ENCODE results near the gene ADGRG6. TPM values are rescaled to one million over a fixed set of nuclear protein-coding genes. Genes with fewer than 3 reads are reported as not detected.

Gene ADGRG6
- total and polyA plus RNA-seq, 2 of the 8 experiments (the other 6 are each of a cell fraction or from before 2014, with no cell fraction given) = 1.1 to 6.2 TPM

DNA sequence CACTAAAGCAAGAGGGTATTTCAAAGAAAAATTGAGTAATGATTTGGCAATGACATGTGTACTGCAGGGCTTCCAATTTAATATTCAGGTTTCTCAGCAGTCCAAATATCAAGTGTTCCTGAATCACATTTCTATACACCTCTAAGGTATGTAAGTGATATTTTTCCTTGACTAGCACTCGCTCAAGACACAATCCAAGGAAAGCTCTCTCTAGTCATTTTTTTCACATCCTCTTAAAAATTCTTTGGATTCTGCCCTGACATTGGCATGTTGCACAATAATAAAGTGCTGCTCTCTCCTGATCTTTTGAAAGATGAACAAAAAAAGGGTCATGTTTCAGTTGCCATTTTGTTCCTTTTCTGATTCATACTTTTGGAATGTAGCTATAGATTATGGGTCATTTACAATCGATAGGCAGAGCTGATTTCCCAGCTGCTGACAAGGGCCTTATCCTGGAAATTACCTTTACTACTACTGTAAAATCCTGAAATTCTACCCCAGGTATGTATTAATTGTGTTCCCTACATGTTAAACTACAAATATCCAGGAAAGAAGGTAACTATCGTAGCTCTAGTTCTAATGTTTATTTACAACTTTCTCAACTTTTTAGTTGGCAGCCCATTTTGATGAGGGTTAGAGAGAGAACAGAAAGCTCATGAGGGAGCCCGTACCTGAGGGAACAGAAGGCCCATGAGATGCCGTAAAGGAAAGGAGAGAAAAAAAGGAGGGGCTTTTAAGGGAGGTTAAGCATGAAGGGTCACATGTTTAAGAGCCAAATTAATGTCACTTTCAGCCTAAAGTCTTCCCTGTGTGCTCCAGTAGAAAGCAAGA is 22.2 kb upstream of the ADGRG6 start:
- H2BK20ac ChIP-seq (ENCODE audit: low read length) = no peak overlapping the region
- H3K36me3 ChIP-seq (ENCODE audit: control insufficient read depth in 2 of 4, insufficient read depth in 4 of 4, low read length in 3 of 4) = no peaks in the 10 kb centered on the region
- H3K9ac ChIP-seq (replicated peaks in 1 of 4; ENCODE audit: extremely low read depth in 1 of 4, low read depth in 3 of 4, low read length in 3 of 4) = no peak overlapping the region
- 90% methylated on average over 5 of the region's 5 CpGs; no CpG with 5 or more reads in 1 of the 2 experiments for WGBS, 2 experiments (ENCODE audit: extremely low coverage in 1 of 2, insufficient coverage in 1 of 2, insufficient read length in 1 of 2, insufficient replicate concordance in 2 of 2, low coverage in 1 of 2, low lambda C conversion rate in 2 of 2, missing lambda C conversion rate in 1 of 2)
- H3K4ac ChIP-seq (replicated peaks; ENCODE audit: insufficient read length, low read depth, low read length) = no peak overlapping the region
- H3K56ac ChIP-seq (replicated peaks; ENCODE audit: insufficient read length, low read depth, low read length) = no peak overlapping the region
- H3K27ac ChIP-seq (ENCODE audit: low read depth, low read length) = no peak overlapping the region
- no peak overlapping the region; the same call in 1 of the 2 replicates for H2AFZ ChIP-seq (ENCODE audit: low read length)
- no peaks in the 10 kb centered on the region for H3K27me3 ChIP-seq (replicated peaks in 1 of 4; ENCODE audit: control insufficient read depth in 3 of 4, extremely low read depth in 1 of 4, insufficient read depth in 3 of 4, low read length in 3 of 4)
- H2BK120ac ChIP-seq (replicated peaks; ENCODE audit: low read depth, low read length) = no peak overlapping the region
- no peaks in the 10 kb centered on the region for H3K79me1 ChIP-seq (ENCODE audit: low read depth, low read length)
- H3K23me2 ChIP-seq (ENCODE audit: low read depth, low read length) = no peaks in the 10 kb centered on the region
- H4K5ac ChIP-seq (ENCODE audit: insufficient read length, low read depth, low read length) = no peak overlapping the region
- H3K18ac ChIP-seq (ENCODE audit: extremely low read depth, low read length) = no peak overlapping the region
- H3K79me2 ChIP-seq (ENCODE audit: control insufficient read depth in 1 of 2, insufficient read depth in 2 of 2, low read length in 2 of 2) = no peaks in the 10 kb centered on the region
- H2BK12ac ChIP-seq (ENCODE audit: low read depth, low read length) = no peak overlapping the region
- no peak overlapping the region for H3K23ac ChIP-seq (ENCODE audit: insufficient read length)
- no peak overlapping the region for H4K8ac ChIP-seq (ENCODE audit: extremely low read depth, insufficient read depth, low read length)
- H4K91ac ChIP-seq (replicated peaks; ENCODE audit: insufficient read length, low read length) = no peak overlapping the region
- peaks cover 0 to 4% (median 0%) of the 10 kb centered on the region in 4 experiments; a peak in 1 of 7 replicates for H3K4me1 ChIP-seq (replicated peaks in 1 of 4; ENCODE audit: control insufficient read depth in 3 of 4, insufficient read depth in 4 of 4, low read length in 3 of 4)
- FAIRE-seq (no peak), DNase-seq (ENCODE audit: low read depth in 1 of 2, low spot score in 2 of 2) (no peak)
- no peak for TF ChIP-seq SP4 (IDR thresholded peaks at IDR 0.05; ENCODE audit: low read length)
- peak; percentile 32; the same call in 1 of the 2 replicates for TF ChIP-seq CEBPB (IDR thresholded peaks at IDR 0.05; ENCODE audit: low read depth, low read length)
- TF ChIP-seq BACH1 (IDR thresholded peaks at IDR 0.05; ENCODE audit: low read length) = no peak
- no peak for TF ChIP-seq JUN (IDR thresholded peaks at IDR 0.05; ENCODE audit: low read depth, low read length)
- TF ChIP-seq NANOG (IDR thresholded peaks at IDR 0.05; ENCODE audit: insufficient read depth, low read depth, low read length, poor library complexity, severe bottlenecking) = no peak
- no peak for TF ChIP-seq CREB1 (IDR thresholded peaks at IDR 0.05)
- no peaks in the 10 kb centered on the region for H3K9me3 ChIP-seq (ENCODE audit: insufficient read depth in 2 of 2, low read depth in 1 of 2, low read length in 1 of 2)
- no peak overlapping the region for H2AK5ac ChIP-seq (ENCODE audit: low read depth, low read length)
- H4K20me1 ChIP-seq (replicated peaks in 1 of 2; ENCODE audit: control insufficient read depth in 1 of 2, insufficient read depth in 2 of 2, low read length in 2 of 2) = no peaks in the 10 kb centered on the region
- no peak overlapping the region for H2BK5ac ChIP-seq (ENCODE audit: low read depth, low read length)
- no peak overlapping the region for H2BK15ac ChIP-seq (ENCODE audit: low read length)
- CTCF ChIA-PET (ENCODE audit: partially characterized antibody) = interaction anchor here (1.0 to 1.4 kb wide), 4 partner anchors 11 to 21 kb away, joined by 3 to 8 read pairs (median 4); no protein-coding TSS in a partner anchor
- no peak overlapping the region for H3K4me2 ChIP-seq (ENCODE audit: insufficient read depth in 1 of 2, low read depth in 2 of 2, low read length in 2 of 2)
- H3K14ac ChIP-seq (ENCODE audit: insufficient read length) = no peak overlapping the region
- no peak overlapping the region for H3K4me3 ChIP-seq (ENCODE audit: extremely low read depth in 1 of 4, insufficient read depth in 2 of 4, low read depth in 3 of 4, low read length in 4 of 4)
- POLR2A ChIA-PET (ENCODE audit: partially characterized antibody) = no interaction called here

All from H1 (cell line).